HL-60/S4 treated with retinoic acid at 250 ng/mL for 4 days and 3 days (cell line): ENCODE results near the gene ACHE.
"Not testable (repeated sequence)": the region's sequence is repeated elsewhere in the genome, so short reads cannot be mapped to it uniquely, and the experiment has no call there.

ENCODE experiments used
- in situ Hi-C: fragments of 300-500 bp; cut with MboI; formaldehyde crosslinking; loops from 2 replicates; pipeline ENCODE4 v1.7.0; 2022; ENCODE audit warnings: low sequenced_read_pairs

The ACHE gene

GRCh38 chr7:100895701-100895955 lies at the start of gene ACHE:
Gene ACHE, minus strand, starts transcription at chr7:100895888. Its CDS starts 1,656 bp downstream, at chr7:100894232.
- in situ Hi-C loops, result loop anchor here (25.0 kb wide), 1 partner anchor 392 kb away; no protein-coding TSS in a partner anchor

- in situ Hi-C loops, result no loop called here
Measured at GRCh38 chr7:100944138-100944537, 48.5 kb upstream of the ACHE start.

- in situ Hi-C loops, result no loop called here
Measured at GRCh38 chr7:100943693-100944092, 48.0 kb upstream of the ACHE start.

GRCh38 chr7:100942045-100942774 lies 46.5 kb upstream of the ACHE start:
- in situ Hi-C loops, result no loop called here

- in situ Hi-C loops, result not testable (repeated sequence)
Measured at GRCh38 chr7:100936167-100936566, 40.5 kb upstream of the ACHE start.

- in situ Hi-C loops, result not testable (repeated sequence)
Measured at GRCh38 chr7:100935381-100935780, 39.7 kb upstream of the ACHE start.

GRCh38 chr7:100933734-100934133 lies 38.0 kb upstream of the ACHE start:
- in situ Hi-C loops, result no loop called here

- in situ Hi-C loops, result no loop called here
Measured at GRCh38 chr7:100929808-100930174, 34.1 kb upstream of the ACHE start.

- in situ Hi-C loops, result not testable (repeated sequence)
Measured at GRCh38 chr7:100923616-100924015, 27.9 kb upstream of the ACHE start.

GRCh38 chr7:100921039-100921438 lies 25.4 kb upstream of the ACHE start:
- in situ Hi-C loops, result no loop called here

- in situ Hi-C loops, result not testable (repeated sequence)
Measured at GRCh38 chr7:100919779-100920437, 24.2 kb upstream of the ACHE start.

- in situ Hi-C loops, result not testable (repeated sequence)
Measured at GRCh38 chr7:100919335-100919734, 23.6 kb upstream of the ACHE start.

GRCh38 chr7:100914879-100915447 lies 19.3 kb upstream of the ACHE start:
- in situ Hi-C loops, result no loop called here

- in situ Hi-C loops, result no loop called here
Measured at GRCh38 chr7:100914208-100914878, 18.7 kb upstream of the ACHE start.

- in situ Hi-C loops, result no loop called here
Measured at GRCh38 chr7:100911484-100911883, 15.8 kb upstream of the ACHE start.

GRCh38 chr7:100910443-100910842 lies 14.8 kb upstream of the ACHE start:
- in situ Hi-C loops, result not testable (repeated sequence)

- in situ Hi-C loops, result no loop called here
Measured at GRCh38 chr7:100908512-100908911, 12.8 kb upstream of the ACHE start.

- in situ Hi-C loops, result loop anchor here (5.0 kb wide), 1 partner anchor 155 kb away; no protein-coding TSS in a partner anchor
Measured at GRCh38 chr7:100902638-100903037, 7.0 kb upstream of the ACHE start.

- in situ Hi-C loops, result loop anchor here (5.0 kb wide), 1 partner anchor 155 kb away; no protein-coding TSS in a partner anchor
Measured at GRCh38 chr7:100901921-100902332, 6.2 kb upstream of the ACHE start.

- in situ Hi-C loops, result loop anchor here (5.0 kb wide), 1 partner anchor 156 kb away; no protein-coding TSS in a partner anchor
Measured at GRCh38 chr7:100900978-100901377, 5.3 kb upstream of the ACHE start.

- in situ Hi-C loops, result loop anchor here (25.0 kb wide), 1 partner anchor 388 kb away; no protein-coding TSS in a partner anchor
Measured at GRCh38 chr7:100899432-100899831, 3.7 kb upstream of the ACHE start.
